Left hindlimb (tissue), 1 donor: ENCODE data around the gene CDH12.
"Not testable (repeated sequence)": the region's sequence is repeated elsewhere in the genome, so short reads cannot be mapped to it uniquely, and the experiment has no call there.

ENCODE experiments used
- DNase-seq: peaks from one replicate; pipeline ENCODE4 v3.0.0-alpha.2; 2018

Gene CDH12

GRCh38 chr5:22109315-22109714, 743.8 kb downstream of the CDH12 start:
- no peak for DNase-seq

- DNase-seq, result no peak
Measured at GRCh38 chr5:22108545-22108944, 744.6 kb downstream of the CDH12 start.

- no peak for DNase-seq
Measured at GRCh38 chr5:22102823-22103359, 750.3 kb downstream of the CDH12 start.

- no peak for DNase-seq
Measured at GRCh38 chr5:22088517-22088916, 764.6 kb downstream of the CDH12 start.

GRCh38 chr5:22079566-22079965, 773.6 kb downstream of the CDH12 start:
- no peak for DNase-seq

GRCh38 chr5:22079002-22079401, 774.1 kb downstream of the CDH12 start:
- DNase-seq, result no peak

GRCh38 chr5:22076586-22076985, 776.6 kb downstream of the CDH12 start:
- no peak for DNase-seq

GRCh38 chr5:22070186-22070728, 782.9 kb downstream of the CDH12 start:
- no peak for DNase-seq

- no peak for DNase-seq
Measured at GRCh38 chr5:22063717-22064116, 789.4 kb downstream of the CDH12 start.

- no peak for DNase-seq
Measured at GRCh38 chr5:22058620-22059019, 794.5 kb downstream of the CDH12 start.

GRCh38 chr5:22057012-22057411, 796.1 kb downstream of the CDH12 start:
- DNase-seq, result no peak

GRCh38 chr5:22056601-22057000, 796.5 kb downstream of the CDH12 start:
- DNase-seq, result no peak

- no peak for DNase-seq
Measured at GRCh38 chr5:22053195-22053594, 799.9 kb downstream of the CDH12 start.

- DNase-seq, result no peak
Measured at GRCh38 chr5:22051881-22052280, 801.3 kb downstream of the CDH12 start.

- no peak for DNase-seq
Measured at GRCh38 chr5:22050931-22051330, 802.2 kb downstream of the CDH12 start.

GRCh38 chr5:22044229-22044628, 808.9 kb downstream of the CDH12 start:
- no peak for DNase-seq

GRCh38 chr5:22036061-22036460, 817.1 kb downstream of the CDH12 start:
- DNase-seq, result no peak

GRCh38 chr5:22033066-22033465, 820.1 kb downstream of the CDH12 start:
- no peak for DNase-seq

- DNase-seq, result no peak
Measured at GRCh38 chr5:22023784-22024183, 829.4 kb downstream of the CDH12 start.

- not testable (repeated sequence) for DNase-seq
Measured at GRCh38 chr5:22012893-22013292, 840.3 kb downstream of the CDH12 start.

GRCh38 chr5:22010808-22011207, 842.3 kb downstream of the CDH12 start:
- not testable (repeated sequence) for DNase-seq

GRCh38 chr5:22001097-22001496, 852.0 kb downstream of the CDH12 start:
- not testable (repeated sequence) for DNase-seq

GRCh38 chr5:21985799-21986198, 867.3 kb downstream of the CDH12 start:
- DNase-seq, result not testable (repeated sequence)

- not testable (repeated sequence) for DNase-seq
Measured at GRCh38 chr5:21951571-21951970, 901.6 kb downstream of the CDH12 start.

- no peak for DNase-seq
Measured at GRCh38 chr5:21931116-21931515, 922.0 kb downstream of the CDH12 start.
